Left cardiac atrium (tissue), 4 donors: ENCODE results near the gene RGPD3. TPM values are rescaled to one million over a fixed set of nuclear protein-coding genes. Genes with fewer than 3 reads are reported as not detected.
"Not testable (repeated sequence)": the region's sequence is repeated elsewhere in the genome, so short reads cannot be mapped to it uniquely, and the experiment has no call there.

Experiments
- ATAC-seq, 2 donors: fragments of 200-7000 bp; cut with Tn5 transposase; one replicate each; pipeline ENCODE4 v1.9.1; 2020; ENCODE audit warnings: mild to moderate bottlenecking in 2 of 2, moderate library complexity in 2 of 2
- DNase-seq: peaks from one replicate; pipeline ENCODE4 v3.0.0-alpha.2; 2020
- intact Hi-C, 2 donors: fragments of 100-400 bp; cut with DNase I; formaldehyde crosslinking; loops; one replicate each; pipeline versions ENCODE4 v1.14.1 to v1.15.1; 2022 to 2023
- long read RNA-seq: library from polyadenylated mRNA; unstranded; transcript quantifications from one replicate; pipeline ENCODE4 v2.0.0, GENCODE V29; 2021
- total RNA-seq, 2 donors: library from RNA; stranded (reverse); fragmentation: NEBNext Ultra II Directional; extraction: Animal tissue kit (Norgen Biotek cat#: 25700); gene quantifications; one replicate each; pipeline ENCODE4 v1.2.1, GENCODE V29; 2021
- donor health status: DM: no; HTN: yes; CAD: no.
- donor health status: DM: no; HTN: yes; CAD: no; lungs with severe emphysema.
- donor health status: DM: yes; HTN: yes; CAD: no.
- donor health status: Dilated cardiomyopathy.

The RGPD3 gene
- under 1 TPM; 0.10 to 0.12 TPM for total RNA-seq
- long read RNA-seq: 0 reads

DNA sequence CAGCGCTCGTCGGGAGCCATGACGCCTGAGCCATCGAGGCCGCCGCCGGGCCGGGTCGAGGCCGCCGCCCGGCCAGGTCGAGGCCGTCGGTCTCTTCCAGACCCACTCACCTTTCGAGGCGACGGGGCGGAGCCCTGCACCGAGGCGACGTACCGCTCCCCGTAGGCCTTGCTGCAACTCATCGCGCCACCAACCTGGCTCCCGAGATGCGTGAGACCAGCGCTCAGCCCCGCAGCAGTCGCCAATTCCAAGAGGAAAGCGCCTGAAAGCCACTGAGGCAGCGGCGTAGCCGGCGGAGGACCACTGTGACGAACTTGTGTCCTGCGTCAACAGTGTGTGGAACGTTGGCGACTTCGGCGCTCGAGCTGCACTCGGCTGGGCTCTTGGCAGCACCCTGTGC, at the start of gene RGPD3:
Gene RGPD3, minus strand, starts transcription at position 307 of the 400 bp plus-strand sequence. Its CDS starts 125 bp downstream, at position 182.
- intact Hi-C loops, DNase-seq, ATAC-seq: not testable (repeated sequence)

DNA sequence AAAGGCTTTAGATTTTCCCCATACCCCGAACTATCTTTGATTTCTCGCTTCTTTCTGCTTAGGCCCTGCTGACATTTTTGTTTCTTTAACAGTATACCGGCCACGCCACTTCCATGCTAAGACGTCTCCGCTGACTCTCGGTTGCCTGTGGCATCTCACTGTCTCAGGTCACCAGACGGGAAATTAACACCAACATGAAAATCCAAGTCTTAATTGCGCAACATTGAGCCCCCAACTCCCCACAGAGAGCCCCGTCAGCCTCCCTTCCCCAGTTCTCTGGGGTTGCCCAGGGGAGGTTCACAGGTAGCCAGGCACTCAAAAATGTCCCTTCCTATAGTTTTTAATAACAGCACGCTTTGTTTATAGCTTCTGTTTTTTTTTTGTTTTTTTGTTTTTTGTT, 49.1 kb upstream of the RGPD3 start:
- no peak for DNase-seq
- intact Hi-C loops: no loop called here
- no peak for ATAC-seq

DNA sequence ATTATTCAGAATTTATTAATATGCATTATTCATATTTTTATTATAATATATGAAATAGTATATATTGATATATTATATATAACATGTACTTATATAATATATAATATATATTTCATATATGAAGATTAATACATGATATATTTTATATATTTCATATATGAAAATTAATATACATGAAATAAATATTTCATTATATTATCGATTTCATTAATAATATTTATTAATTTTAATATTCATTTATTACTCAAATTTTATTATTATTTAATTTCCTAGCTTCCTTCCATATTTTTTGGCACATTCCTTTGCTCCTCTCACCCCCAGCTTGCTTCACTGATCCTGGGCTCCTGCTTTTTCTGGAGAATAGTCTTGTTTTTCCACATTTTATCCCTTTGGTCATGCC, 48.7 kb upstream of the RGPD3 start:
- no peak for ATAC-seq
- intact Hi-C loops: no loop called here
- DNase-seq: no peak

DNA sequence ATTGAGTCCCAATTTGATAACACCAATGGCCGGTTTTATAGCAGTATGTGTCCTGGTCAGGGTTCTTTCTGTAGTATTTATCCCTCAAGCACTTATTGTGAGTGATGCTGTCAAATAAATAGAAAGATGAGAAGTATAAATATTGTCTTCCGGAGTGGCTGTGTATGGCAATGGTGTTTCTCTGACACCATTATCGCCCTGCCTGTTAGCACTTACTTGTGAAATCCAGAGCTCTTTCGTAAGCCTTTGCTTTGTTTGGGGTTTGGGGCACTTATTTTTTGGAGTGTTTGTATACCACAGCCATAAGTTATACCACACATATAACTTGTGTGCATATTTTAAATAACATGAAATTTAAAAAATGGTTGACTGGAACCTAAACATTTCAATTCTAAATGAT, 48.2 kb upstream of the RGPD3 start:
- intact Hi-C loops: no loop called here
- no peak for DNase-seq
- ATAC-seq: no peak

DNA sequence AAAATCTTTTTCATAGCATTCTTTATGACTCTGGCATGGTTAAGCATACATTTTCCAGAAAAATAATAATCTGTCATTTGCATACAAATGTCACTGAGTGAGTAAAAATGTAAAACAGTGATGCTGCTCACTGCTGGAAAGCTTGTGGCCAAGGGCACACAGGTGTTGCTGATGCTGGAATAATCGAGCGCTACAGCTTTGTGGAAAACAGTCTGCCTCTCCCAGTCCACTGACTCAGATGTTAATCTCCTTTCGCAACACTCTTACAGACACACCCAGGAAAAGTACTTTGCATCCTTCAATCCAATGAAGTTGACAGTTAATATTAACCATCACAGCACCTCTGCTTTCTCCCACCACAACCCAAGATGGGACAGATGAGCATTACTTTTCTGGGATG, 46.6 kb upstream of the RGPD3 start:
- DNase-seq, intact Hi-C loops: not testable (repeated sequence)
- peak in 1 of 2 donors; percentile 19 for ATAC-seq

DNA sequence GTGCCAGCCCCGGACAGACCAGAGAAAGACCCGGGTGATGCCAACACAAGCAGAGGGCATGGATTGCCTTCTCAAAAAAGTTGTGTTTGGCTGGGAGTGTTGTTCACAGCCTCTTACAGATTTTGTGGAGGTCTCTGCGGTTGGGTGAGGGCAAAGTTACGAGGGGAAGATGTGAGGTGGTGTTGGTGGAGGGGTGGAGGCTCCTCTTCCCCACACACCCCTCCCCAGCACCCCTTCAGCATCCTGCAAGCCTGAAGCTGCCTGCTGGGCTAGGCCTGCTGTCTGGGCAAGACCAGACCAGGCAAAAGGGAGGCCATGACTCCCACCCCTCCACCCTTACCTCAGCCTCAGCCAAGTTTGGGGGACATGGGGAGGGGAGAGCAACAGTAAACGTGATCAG, 45.2 kb upstream of the RGPD3 start:
- DNase-seq, ATAC-seq, intact Hi-C loops: not testable (repeated sequence)

DNA sequence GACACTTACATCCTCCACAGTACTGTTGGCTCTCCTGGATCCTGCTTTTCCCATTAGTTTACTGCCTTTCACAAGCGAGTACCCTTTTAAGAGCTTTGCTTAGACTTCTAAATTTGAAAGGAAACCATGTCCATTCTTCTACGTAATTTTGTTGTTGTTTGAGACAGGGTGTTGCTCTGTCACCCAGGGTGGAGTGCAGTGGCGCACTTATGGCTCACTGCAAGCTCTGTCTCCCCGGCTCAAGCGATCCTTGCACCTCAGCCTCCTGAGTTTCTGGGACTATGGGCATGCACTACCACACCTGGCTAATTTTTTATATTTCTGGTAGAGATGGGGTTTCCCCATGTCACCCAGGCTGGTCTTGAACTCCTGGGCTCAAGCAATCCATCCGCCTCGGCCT, 43.7 kb upstream of the RGPD3 start:
- DNase-seq, intact Hi-C loops: not testable (repeated sequence)
- ATAC-seq: peak in 1 of 2 donors; percentile 21

DNA sequence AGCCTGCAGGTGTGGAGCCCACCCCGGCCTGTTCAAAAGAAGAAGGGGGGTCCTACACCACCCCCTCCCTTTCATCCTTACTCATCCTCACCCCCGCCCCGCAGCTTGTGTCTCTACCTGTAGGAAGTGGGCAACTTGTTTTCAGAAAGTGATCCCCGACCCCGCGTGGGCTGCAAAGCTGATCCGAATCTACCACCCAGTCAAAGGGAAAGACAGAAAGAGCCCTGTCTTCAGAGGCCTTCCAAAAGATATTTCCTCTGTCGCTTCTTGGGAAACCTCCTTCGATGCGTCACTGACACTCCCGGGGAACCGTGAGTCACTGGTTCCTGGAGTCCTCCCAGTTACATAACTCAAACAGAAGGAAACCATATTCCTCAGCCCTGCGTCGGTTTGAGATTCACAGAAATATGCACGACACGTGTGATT, 43.3 kb upstream of the RGPD3 start:
- ATAC-seq (peak; percentile 87 to 92), DNase-seq (peak; percentile 55)
- intact Hi-C loops: not testable (repeated sequence)

DNA sequence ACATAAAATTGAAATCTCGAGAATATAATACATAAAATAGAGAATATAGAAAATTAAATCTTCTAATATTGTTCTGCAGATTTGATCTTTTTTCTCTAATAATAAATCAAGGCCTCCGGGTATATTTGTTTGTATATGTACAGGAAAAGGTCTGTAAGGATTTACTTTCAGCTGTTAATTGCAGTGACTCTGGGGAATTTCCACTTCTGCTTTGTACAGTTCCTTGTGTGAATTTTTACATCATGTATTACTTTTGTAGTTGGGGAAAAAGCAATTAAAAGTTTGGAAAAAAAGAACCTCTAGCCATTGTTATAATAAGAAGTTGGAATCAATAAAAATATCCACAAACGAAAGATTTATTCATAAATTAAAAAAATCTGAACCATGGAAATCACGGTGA, 42.6 kb upstream of the RGPD3 start:
- ATAC-seq, intact Hi-C loops, DNase-seq: not testable (repeated sequence)

DNA sequence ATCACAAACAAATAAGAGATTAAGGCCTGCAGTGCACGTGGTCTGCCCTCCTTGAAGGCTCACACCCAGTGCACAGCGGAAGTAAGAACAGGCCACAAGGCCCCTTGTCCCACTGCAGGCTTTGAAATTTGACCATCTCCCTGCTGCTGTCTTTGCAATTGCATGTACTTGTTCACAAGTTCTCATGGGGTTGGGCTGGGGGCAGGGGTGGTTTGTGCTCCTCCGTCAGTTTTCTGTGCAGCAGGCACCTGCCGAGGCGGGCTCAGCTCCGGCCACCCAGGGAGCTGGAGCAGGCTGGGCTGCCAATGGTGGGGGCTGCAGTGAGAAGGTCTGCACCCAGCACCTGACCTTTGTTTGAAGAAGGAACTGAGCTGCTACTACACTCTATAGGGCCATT, 41.2 kb upstream of the RGPD3 start:
- ATAC-seq, DNase-seq, intact Hi-C loops: not testable (repeated sequence)

DNA sequence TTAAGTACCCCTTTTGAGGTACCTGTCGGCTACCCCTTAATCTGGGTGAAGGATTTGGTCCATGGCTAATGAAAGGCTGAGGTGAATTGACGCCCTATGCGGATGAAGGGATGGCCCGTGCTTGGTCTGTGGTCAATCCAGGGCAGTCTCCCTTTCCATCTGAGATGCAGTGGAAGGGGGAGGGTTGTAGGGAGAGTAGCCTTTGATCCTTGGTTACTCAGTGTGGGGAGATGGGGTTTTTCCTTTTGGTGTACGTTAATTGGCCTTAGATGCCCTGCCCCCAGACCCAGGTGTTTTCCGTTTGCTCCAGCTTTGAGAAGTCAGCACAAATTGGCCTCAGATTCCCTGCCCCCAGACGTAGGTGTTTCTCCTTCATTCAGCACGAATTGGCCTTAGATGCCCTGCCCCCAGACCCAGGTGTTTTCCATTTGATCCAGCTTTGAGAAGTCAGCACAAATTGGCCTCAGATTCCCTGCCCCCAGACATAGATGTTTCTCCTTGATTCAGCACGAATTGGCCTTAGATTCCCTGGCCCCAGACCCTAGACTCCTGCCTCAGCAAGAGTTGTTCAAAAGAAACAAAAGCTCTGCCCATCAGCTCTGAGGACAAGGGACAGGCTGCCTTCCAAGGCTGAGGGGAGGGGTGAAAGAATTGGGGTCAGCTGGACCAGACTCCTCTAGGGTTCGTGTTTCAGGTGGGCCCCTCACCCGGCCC, 40.6 kb upstream of the RGPD3 start:
- DNase-seq, intact Hi-C loops, ATAC-seq: not testable (repeated sequence)

DNA sequence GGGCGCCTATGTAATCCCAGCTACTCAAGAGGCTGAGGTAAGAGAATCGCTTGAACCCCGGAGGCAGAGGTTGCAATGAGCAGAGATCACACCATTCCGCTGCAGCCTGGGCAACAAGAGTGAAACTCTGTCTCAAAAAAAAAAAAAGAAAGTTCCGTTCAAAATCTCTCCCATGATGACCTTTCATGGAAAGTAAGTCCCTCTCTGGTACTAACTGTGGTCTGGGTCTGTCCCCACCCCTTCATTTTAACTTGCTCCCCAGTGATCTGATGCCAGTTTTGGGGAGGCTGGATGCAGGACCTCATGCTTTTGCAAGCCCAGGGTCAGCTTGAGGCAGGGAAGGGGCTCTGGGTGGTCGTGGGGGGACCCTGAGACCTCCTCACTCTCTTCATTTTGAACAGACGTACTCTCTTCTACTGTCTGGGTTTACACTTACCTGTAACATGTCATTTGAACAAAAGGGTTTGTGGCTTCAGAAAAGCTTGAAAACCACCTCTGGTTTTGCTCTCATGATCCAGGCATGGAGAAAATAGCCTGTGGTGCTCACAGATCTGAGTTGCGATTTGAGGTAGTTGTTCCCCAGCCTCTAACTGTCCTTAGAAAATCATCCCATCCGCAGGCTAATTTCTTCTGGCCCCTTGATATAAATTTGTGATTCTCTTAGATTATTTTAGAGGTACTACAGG, 37.9 kb upstream of the RGPD3 start:
- DNase-seq, intact Hi-C loops, ATAC-seq: not testable (repeated sequence)

DNA sequence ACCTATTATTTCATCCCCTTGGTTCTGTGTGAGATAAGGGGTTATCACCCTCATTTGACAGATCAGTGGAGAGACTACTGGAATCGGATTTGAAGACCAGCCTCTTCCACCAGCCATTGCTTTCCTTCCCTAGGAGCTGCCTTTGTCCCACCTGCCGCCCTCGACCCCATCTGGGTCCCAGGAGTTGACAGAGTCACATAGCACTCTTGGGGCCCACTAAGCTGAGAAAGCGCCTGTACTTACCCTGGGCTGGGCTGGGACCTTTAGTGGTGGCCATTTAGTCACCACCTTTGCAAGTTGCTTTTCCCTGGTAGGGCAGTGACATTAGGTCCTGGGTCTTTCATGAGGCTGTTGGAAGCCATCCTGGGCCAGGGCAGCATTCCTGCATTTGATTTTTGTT, 36.6 kb upstream of the RGPD3 start:
- intact Hi-C loops, ATAC-seq, DNase-seq: not testable (repeated sequence)

DNA sequence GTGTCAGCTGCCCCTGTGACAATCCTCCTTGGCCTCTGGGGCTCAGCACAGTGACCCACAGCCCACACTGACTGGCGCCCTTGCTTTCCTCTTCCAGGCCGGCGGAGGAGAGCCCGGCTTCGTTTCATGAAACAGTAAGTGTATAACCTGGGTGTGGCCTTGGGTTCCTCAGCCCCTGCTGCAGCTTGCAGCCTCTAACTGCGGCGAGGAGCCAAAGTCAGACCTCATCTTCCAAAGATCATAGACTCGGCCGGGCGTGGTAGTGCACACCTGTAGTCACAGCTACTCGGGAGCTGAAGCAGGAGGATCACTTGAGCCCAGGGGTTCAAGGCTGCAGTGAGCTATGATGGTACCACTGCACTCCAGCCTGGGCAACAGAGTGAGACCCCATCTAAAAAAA, 36.0 kb upstream of the RGPD3 start:
- intact Hi-C loops, DNase-seq, ATAC-seq: not testable (repeated sequence)

DNA sequence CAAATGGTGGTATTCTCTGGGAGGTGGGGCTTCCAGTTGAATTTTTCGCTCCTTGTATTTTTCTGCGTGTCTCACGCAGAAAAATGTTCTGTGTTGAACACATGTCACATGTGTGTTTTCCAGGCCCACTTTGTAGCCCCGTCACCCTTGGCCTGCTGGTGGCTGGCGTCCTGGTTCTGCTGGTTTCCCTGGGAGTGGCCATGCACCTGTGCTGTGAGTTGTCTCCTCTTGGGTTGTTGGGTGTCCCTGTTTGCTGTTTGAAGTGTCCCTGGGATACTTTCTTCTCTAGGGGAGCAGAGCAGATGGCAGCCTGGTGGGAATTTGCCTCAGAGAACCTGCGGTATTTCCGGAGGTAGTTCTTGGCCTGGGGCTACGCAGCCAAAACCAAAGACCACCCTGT, 34.1 kb upstream of the RGPD3 start:
- ATAC-seq, intact Hi-C loops, DNase-seq: not testable (repeated sequence)

DNA sequence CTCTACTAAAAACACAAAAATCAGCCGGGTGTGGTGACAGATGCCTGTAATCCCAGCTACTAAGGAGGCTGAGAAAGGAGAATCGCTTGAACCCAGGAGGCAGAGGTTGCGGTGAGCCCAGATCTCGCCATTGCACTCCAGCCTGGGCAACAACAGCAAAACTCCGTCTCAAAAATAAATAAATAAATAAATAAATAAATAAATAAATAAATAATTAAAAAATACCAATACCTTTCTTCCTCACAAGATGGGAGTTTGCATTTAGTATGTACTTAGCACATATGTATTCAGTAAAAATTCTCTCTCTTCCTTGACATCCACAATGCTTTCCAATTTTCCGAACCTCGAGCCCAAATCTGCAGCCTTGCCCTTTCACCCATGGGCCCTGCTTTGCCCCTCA, 32.1 kb upstream of the RGPD3 start:
- ATAC-seq, intact Hi-C loops, DNase-seq: not testable (repeated sequence)

DNA sequence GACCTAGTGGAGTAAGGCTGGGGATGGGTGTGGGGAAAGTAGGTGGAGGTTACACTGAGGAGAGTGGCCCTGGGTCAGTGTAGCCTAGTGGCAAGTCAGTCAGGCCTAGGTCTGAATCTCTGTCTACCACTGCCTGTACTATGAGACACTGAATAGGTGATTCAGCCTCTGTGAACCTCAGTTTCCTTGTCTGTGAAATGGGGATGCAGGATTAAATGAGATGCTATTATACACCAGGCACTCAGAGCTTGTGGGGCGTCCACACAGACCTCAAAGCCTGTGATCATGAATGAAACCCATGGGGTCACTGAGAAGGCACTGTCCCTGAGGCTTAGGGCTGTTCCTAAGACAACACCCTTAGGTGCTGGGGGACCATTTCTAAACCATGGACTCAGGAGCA, 30.3 kb upstream of the RGPD3 start:
- intact Hi-C loops, ATAC-seq, DNase-seq: not testable (repeated sequence)

DNA sequence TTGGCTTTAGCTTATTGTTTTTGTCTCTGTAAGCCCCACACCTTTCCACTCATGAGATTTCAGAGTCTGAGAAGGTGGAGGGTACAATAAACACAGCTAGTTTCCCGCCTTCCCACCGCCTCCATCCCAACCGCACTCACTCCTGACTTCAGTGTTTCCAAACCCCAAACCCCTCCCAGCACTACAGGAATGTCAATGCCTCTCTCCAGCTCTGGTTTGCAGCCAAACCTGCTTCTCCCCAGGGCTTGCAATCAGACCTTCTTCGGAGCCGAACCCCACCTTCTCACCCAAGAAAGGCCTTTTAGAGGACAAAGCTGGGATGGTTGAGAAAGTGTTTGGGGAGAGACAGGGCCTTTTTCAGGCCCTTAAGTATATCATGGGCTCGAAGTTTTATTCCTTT, 24.7 kb upstream of the RGPD3 start:
- DNase-seq, intact Hi-C loops: not testable (repeated sequence)
- ATAC-seq: peak in 1 of 2 donors; percentile 44

DNA sequence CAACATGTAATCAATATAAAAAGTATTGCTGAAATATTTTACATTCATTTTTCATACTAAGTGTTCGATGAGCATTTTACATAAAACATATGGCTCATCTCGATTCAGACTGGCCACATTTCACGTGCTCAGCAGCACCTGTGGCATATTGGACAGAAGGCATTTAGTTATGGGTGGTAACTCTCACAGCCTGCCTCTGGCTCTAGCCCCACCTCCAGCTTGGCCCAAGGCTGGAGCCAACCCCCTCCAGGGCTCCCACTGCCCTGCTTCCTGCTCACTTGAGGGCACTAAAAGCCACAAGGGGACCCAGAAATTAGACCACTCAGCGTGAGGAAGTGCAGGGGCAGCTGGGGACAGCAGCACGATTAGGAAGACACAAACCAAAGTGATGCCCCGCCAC, 24.2 kb upstream of the RGPD3 start:
- DNase-seq, ATAC-seq, intact Hi-C loops: not testable (repeated sequence)

DNA sequence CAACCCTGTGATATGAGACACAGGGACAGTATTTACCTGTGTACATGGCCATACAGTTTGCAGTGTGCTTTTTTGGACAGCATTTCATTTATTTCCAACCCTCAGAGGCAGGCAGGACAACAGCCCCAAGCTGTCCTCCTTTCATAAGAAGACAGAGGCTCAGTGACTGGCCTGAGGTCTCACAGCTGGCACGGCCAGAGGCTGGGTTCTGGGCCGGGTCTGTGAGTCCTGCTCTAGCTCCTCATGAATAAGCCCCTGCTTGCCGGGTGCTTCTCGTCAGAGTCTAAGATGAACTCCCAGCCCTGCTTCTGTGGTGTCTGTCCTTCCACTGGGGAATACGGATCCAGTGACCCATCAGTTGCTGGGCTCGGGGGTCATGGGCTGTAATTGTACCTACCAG, 21.5 kb upstream of the RGPD3 start:
- DNase-seq, intact Hi-C loops, ATAC-seq: not testable (repeated sequence)
